ENCODE results near the gene RAB11FIP3. TPM values are rescaled to one million over a fixed set of nuclear protein-coding genes. Genes with fewer than 3 reads are reported as not detected.

The RAB11FIP3 gene
- total and polyA plus RNA-seq, 10 of the 15 experiments (the other 5 are each of a cell fraction or from before 2014, with no cell fraction given) = 1.2 to 27.3 (median 7.7) TPM

DNA sequence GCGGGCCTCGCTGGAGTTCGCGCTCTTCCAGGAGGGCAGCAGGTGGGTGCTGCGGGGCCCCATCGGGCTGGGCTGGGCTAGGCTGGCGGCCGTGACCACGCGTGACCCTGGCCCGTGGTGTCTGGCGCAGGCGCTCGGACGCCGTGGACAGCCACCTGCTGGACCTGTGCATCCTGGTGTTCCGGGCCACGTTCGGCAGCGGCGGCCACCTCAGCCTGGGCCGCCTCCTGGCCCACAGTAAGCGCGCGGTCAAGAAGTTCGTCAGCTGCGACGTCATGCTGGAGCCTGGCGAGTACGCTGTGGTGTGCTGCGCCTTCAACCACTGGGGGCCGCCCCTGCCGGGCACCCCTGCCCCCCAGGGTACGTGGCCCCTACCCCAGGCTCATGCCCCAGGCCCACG is 126.7 kb downstream of the RAB11FIP3 start:
- no peak for TF ChIP-seq IRF4 (IDR thresholded peaks at IDR 0.05; ENCODE audit: low read depth, low read length)
- TF ChIP-seq NFIC (IDR thresholded peaks at IDR 0.05; ENCODE audit: low read depth, low read length) = no peak
- no peak for TF ChIP-seq NR2F1 (conservative IDR thresholded peaks at IDR 0.05)
- no peak for TF ChIP-seq SREBF1 (IDR thresholded peaks at IDR 0.05; ENCODE audit: low read length)
- no peak for TF ChIP-seq EED (IDR thresholded peaks at IDR 0.05; ENCODE audit: low read depth)
- TF ChIP-seq ZNF207 (IDR thresholded peaks at IDR 0.05; ENCODE audit: borderline replicate concordance) = no peak
- no peak for TF ChIP-seq EZH2 (IDR thresholded peaks at IDR 0.05; ENCODE audit: borderline replicate concordance, control insufficient read depth, low read depth, low read length)
- no peak for TF ChIP-seq NFYB (IDR thresholded peaks at IDR 0.05; ENCODE audit: insufficient read depth, low read depth, low read length)
- WGBS (ENCODE audit: insufficient coverage, insufficient replicate concordance, low lambda C conversion rate, missing lambda C conversion rate) = 96% methylated on average over 22 of the region's 35 CpGs
- FAIRE-seq (no peak), DNase-seq (ENCODE audit: low read depth, low spot score) (no peak), ATAC-seq (no peak)
- H3K4me1 ChIP-seq (ENCODE audit: control insufficient read depth, insufficient read depth, low read length) = no peaks in the 10 kb centered on the region
- H3K4me3 ChIP-seq = no peak overlapping the region
- ChIA-PET SMC1A (ENCODE audit: uncharacterized antibody, unreplicated experiment) (no interaction called here), POLR2A (no interaction called here), CTCF (no interaction called here), RAD21 (ENCODE audit: unreplicated experiment) (no interaction called here)
- H3K27ac ChIP-seq (ENCODE audit: control insufficient read depth, insufficient read depth) = no peak overlapping the region
- no peaks in the 10 kb centered on the region for H3K27me3 ChIP-seq (replicated peaks in 1 of 2; ENCODE audit: control insufficient read depth in 2 of 2, insufficient read depth in 2 of 2, low read length in 1 of 2)
- in situ Hi-C loops (cut with MboI) (no loop called here), intact Hi-C loops (cut with micrococcal nuclease; ENCODE audit: unreplicated experiment) (no loop called here)
- H3K9ac ChIP-seq (ENCODE audit: control insufficient read depth, insufficient read depth, low read length) = no peak overlapping the region
- H3K9me3 ChIP-seq (replicated peaks; ENCODE audit: control insufficient read depth, insufficient read depth, low read length) = no peaks in the 10 kb centered on the region
- H3K36me3 ChIP-seq (ENCODE audit: control insufficient read depth in 2 of 2, insufficient read depth in 2 of 2, low read length in 1 of 2) = peaks cover 0 to 21% of the 10 kb centered on the region in 2 experiments; a peak in 2 of 4 replicates
- H3K79me2 ChIP-seq (ENCODE audit: control insufficient read depth, insufficient read depth, low read length) = no peaks in the 10 kb centered on the region
- H3K4me2 ChIP-seq (ENCODE audit: control insufficient read depth, insufficient read depth) = no peak overlapping the region
- H4K20me1 ChIP-seq (ENCODE audit: control insufficient read depth, insufficient read depth) = no peaks in the 10 kb centered on the region
- H2AFZ ChIP-seq (ENCODE audit: control insufficient read depth, low read depth, low read length) = no peak overlapping the region
- no TSS peak for BruUV-seq (replicated peaks)

DNA sequence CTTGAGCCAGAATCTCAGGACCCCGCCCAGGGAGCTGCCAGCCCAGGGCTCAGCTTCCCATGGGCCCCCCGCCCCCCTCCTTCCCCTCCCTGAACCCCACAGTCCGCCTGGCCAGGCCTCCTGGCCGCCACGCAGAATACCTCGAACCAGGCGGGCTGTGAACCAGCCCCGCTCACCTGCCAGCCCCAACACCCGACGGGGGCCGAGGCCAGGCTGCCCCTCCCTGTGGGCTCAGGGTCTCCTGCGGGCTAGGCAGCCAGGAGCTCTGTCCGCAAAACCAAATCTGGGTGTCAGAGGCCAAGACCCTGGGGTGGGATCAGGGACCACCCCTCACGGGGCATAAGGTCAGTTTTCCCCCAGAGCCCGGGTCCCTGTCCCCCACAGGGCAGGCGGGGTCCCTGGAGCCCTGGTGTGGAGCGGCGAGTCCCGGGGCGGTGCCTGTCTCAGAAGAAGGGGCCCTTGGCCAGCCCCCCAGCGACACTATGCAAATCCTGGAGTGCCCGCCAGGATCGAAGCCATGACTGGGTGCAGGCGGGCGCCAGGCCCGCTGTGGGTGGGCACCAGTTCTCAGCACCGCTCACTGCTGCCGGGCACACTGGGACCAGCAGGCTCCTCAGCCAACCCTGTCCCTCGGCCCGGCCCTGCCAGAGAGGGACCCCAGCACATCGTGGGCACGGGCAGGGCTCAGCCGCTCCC is 128.3 kb downstream of the RAB11FIP3 start:
- ChIA-PET CTCF (no interaction called here), POLR2A (no interaction called here), RAD21 (ENCODE audit: unreplicated experiment) (no interaction called here), SMC1A (ENCODE audit: uncharacterized antibody, unreplicated experiment) (no interaction called here)
- no peaks in the 10 kb centered on the region for H3K9me3 ChIP-seq (replicated peaks; ENCODE audit: control insufficient read depth, insufficient read depth, low read length)
- peaks cover 0 to 13% of the 10 kb centered on the region in 2 experiments; a peak in 2 of 4 replicates for H3K36me3 ChIP-seq (ENCODE audit: control insufficient read depth in 2 of 2, insufficient read depth in 2 of 2, low read length in 1 of 2)
- no peak for TF ChIP-seq RAD51 (IDR thresholded peaks at IDR 0.05)
- TF ChIP-seq STAT3 (IDR thresholded peaks at IDR 0.05; ENCODE audit: low read depth, low read length) = no peak
- TF ChIP-seq, protein P1, sequence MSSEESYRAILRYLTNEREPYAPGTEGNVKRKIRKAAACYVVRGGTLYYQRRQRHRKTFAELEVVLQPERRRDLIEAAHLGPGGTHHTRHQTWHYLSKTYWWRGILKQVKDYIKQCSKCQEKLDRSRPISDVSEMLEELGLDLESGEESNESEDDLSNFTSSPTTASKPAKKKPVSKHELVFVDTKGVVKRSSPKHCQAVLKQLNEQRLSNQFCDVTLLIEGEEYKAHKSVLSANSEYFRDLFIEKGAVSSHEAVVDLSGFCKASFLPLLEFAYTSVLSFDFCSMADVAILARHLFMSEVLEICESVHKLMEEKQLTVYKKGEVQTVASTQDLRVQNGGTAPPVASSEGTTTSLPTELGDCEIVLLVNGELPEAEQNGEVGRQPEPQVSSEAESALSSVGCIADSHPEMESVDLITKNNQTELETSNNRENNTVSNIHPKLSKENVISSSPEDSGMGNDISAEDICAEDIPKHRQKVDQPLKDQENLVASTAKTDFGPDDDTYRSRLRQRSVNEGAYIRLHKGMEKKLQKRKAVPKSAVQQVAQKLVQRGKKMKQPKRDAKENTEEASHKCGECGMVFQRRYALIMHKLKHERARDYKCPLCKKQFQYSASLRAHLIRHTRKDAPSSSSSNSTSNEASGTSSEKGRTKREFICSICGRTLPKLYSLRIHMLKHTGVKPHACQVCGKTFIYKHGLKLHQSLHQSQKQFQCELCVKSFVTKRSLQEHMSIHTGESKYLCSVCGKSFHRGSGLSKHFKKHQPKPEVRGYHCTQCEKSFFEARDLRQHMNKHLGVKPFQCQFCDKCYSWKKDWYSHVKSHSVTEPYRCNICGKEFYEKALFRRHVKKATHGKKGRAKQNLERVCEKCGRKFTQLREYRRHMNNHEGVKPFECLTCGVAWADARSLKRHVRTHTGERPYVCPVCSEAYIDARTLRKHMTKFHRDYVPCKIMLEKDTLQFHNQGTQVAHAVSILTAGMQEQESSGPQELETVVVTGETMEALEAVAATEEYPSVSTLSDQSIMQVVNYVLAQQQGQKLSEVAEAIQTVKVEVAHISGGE (CRISPR knock-in tag; IDR thresholded peaks at IDR 0.05) = no peak
- H3K9ac ChIP-seq (ENCODE audit: control insufficient read depth, insufficient read depth, low read length) = no peak overlapping the region
- BruUV-seq (replicated peaks) = TSS peak; percentile 60
- DNase-seq (ENCODE audit: low read depth, low spot score) = no peak
- H3K27ac ChIP-seq (ENCODE audit: control insufficient read depth, insufficient read depth) = no peak overlapping the region
- H3K79me2 ChIP-seq (ENCODE audit: control insufficient read depth, insufficient read depth, low read length) = no peaks in the 10 kb centered on the region
- no peak for FAIRE-seq
- peaks cover 3% of the 10 kb centered on the region in 2 experiments; a peak in 2 of 4 replicates for H3K27me3 ChIP-seq (replicated peaks in 1 of 2; ENCODE audit: control insufficient read depth in 2 of 2, insufficient read depth in 2 of 2, low read length in 1 of 2)
- no peak for ATAC-seq
- in situ Hi-C loops (cut with MboI) = no loop called here
- intact Hi-C loops (cut with micrococcal nuclease; ENCODE audit: unreplicated experiment) = no loop called here
- no peaks in the 10 kb centered on the region for H4K20me1 ChIP-seq (ENCODE audit: control insufficient read depth, insufficient read depth)
- 83% methylated on average over 28 of the region's 33 CpGs for WGBS (ENCODE audit: insufficient coverage, insufficient replicate concordance, low lambda C conversion rate, missing lambda C conversion rate)
- no peak overlapping the region for H3K4me2 ChIP-seq (ENCODE audit: control insufficient read depth, insufficient read depth)
- no peaks in the 10 kb centered on the region for H3K4me1 ChIP-seq (ENCODE audit: control insufficient read depth, insufficient read depth, low read length)
- no peak overlapping the region for H2AFZ ChIP-seq (ENCODE audit: control insufficient read depth, low read depth, low read length)
- no peak overlapping the region for H3K4me3 ChIP-seq
